Uterus (tissue), 4 donors: ENCODE data around the gene CLDND2. TPM values are rescaled to one million over a fixed set of nuclear protein-coding genes. Genes with fewer than 3 reads are reported as not detected.
"Not testable (repeated sequence)": the region's sequence is repeated elsewhere in the genome, so short reads cannot be mapped to it uniquely, and the experiment has no call there.

Source experiments
- DNase-seq, 2 donors: peaks; one replicate each; pipeline ENCODE4 v3.0.0-alpha.2; 2019 to 2020
- H3K27ac ChIP-seq, 2 donors: fragments of 200-600 bp; sonication (generic); 1 replicate in 1 of 2; 2 replicates in 1 of 2; pipeline ENCODE4 v1.5.1; 2016 to 2018
- H3K27me3 ChIP-seq, 2 donors: fragments of 200-600 bp; sonication (generic); one replicate each; pipeline ENCODE4 v1.5.1; 2018 to 2019; ENCODE audit warnings: control low read depth in 1 of 2
- H3K36me3 ChIP-seq, 2 donors: fragments of 200-600 bp; sonication (generic); one replicate each; pipeline ENCODE4 v1.5.1; 2019; ENCODE audit warnings: control low read depth in 1 of 2
- H3K4me1 ChIP-seq, 2 donors: fragments of 200-600 bp; sonication (generic); one replicate each; pipeline ENCODE4 v1.5.1; 2018 to 2019; ENCODE audit warnings: control low read depth in 1 of 2
- H3K4me3 ChIP-seq, 2 donors: fragments of 200-600 bp; sonication (generic); 1 replicate in 1 of 2; 2 replicates in 1 of 2; pipeline ENCODE4 v1.5.1; 2018 to 2019; ENCODE audit warnings: mild to moderate bottlenecking in 1 of 2
- H3K9me3 ChIP-seq, 2 donors: fragments of 200-600 bp; sonication (generic); one replicate each; pipeline ENCODE4 v1.5.1; 2019; ENCODE audit warnings: control low read depth in 1 of 2
- POLR2A ChIP-seq, 2 donors: fragments of 450-650 bp; IDR thresholded peaks; one replicate each; pipeline ENCODE4 v1.6.1; 2016; ENCODE audit warnings: antibody characterized with exemption in 2 of 2, mild to moderate bottlenecking in 1 of 2, moderate library complexity in 1 of 2
- intact Hi-C: fragments of 100-400 bp; cut with DNase I; formaldehyde crosslinking; loops from one replicate; pipeline ENCODE4 v1.15.1; 2023; ENCODE audit warnings: low total_unique reads
- total RNA-seq, 4 donors: library from RNA; depleted of rRNA in 3 of 4; stranded (reverse); fragments of >200 nt in 3 of 4; gene quantifications; one replicate each; pipeline versions ENCODE4 v1.1.0 to v1.2.4, GENCODE V29; 2014 to 2023
- TF ChIP-seq, protein P1 (sequence below), 4 experiments: fragments of 200-600 bp in 2 of 4; fragments of 450-650 bp in 2 of 4; sonication (generic) in 2 of 4; IDR thresholded peaks; one replicate each; pipeline ENCODE4 v1.5.1; 2016 to 2019; ENCODE audit warnings: antibody characterized with exemption in 4 of 4, mild to moderate bottlenecking in 2 of 4, moderate library complexity in 1 of 4
- donor health status: DM: yes; HTN: yes; CAD: no.

Gene CLDND2
- 1 to 10 TPM in 1 of 4 donors, not detected in 3; 1.2 TPM for total RNA-seq

- intact Hi-C loops, result no loop called here
- H3K4me3 ChIP-seq, result peak within 1 kb of the TSS; percentile 77 to 81
- H3K36me3 ChIP-seq, result no peaks in the 10 kb centered on the region
- no peaks in the 10 kb centered on the region for H3K27me3 ChIP-seq
- H3K9me3 ChIP-seq, result no peaks in the 10 kb centered on the region
- H3K27ac ChIP-seq, result peak within 1 kb of the TSS; percentile 67 to 77
- H3K4me1 ChIP-seq, result no peaks in the 10 kb centered on the region
- no peak for TF ChIP-seq POLR2A (IDR thresholded peaks at IDR 0.05)
- TF ChIP-seq, protein P1, sequence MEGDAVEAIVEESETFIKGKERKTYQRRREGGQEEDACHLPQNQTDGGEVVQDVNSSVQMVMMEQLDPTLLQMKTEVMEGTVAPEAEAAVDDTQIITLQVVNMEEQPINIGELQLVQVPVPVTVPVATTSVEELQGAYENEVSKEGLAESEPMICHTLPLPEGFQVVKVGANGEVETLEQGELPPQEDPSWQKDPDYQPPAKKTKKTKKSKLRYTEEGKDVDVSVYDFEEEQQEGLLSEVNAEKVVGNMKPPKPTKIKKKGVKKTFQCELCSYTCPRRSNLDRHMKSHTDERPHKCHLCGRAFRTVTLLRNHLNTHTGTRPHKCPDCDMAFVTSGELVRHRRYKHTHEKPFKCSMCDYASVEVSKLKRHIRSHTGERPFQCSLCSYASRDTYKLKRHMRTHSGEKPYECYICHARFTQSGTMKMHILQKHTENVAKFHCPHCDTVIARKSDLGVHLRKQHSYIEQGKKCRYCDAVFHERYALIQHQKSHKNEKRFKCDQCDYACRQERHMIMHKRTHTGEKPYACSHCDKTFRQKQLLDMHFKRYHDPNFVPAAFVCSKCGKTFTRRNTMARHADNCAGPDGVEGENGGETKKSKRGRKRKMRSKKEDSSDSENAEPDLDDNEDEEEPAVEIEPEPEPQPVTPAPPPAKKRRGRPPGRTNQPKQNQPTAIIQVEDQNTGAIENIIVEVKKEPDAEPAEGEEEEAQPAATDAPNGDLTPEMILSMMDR (IDR thresholded peaks at IDR 0.05), result no peak
- no peak for DNase-seq
Observed at GRCh38 chr19:51368366-51369282, at the start of gene CLDND2. TSS of gene CLDND2 (minus strand) at chr19:51369003. CDS start at chr19:51368577, 426 bp downstream.

GRCh38 chr19:51417810-51418157 lies 49.0 kb upstream of the CLDND2 start:
- TF ChIP-seq, protein P1 (IDR thresholded peaks at IDR 0.05), result no peak
- no peak for TF ChIP-seq POLR2A (IDR thresholded peaks at IDR 0.05)
- Histone ChIP-seq H3K9me3 (no peaks in the 10 kb centered on the region), H3K4me1 (no peaks in the 10 kb centered on the region), H3K4me3 (no peak overlapping the region), H3K27me3 (no peaks in the 10 kb centered on the region), H3K27ac (no peak overlapping the region), H3K36me3 (no peaks in the 10 kb centered on the region)
- DNase-seq, result no peak
- intact Hi-C loops, result no loop called here

- H3K27ac ChIP-seq, result no peak within 1 kb of the TSS
- H3K9me3 ChIP-seq, result no peaks in the 10 kb centered on the region
Observed at GRCh38 chr19:51417107-51417809, 48.5 kb upstream of the CLDND2 start, which contains the start of gene SIGLEC10. TSS of gene SIGLEC10 (minus strand) at chr19:51417642. CDS start at chr19:51417581, 61 bp downstream.

DNA sequence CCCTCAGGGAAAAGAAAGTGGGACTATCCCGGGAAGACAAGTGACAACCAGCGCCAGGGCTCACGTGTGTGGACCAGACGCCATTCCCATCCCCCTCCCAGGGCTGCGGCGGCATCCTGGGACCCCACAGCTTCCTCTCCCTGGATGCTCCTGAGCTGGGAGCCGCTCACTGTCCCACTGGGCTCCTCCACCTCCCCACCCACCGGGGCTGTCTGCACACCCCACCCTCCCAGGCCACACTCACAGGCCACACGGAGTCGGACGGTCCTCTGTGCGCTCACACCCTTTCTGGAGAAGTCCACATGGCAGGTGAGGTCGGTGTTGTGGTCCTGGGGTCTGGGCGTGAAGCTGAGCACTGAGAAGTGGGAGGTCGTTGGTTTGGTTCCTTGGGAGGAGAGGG lies 47.6 kb upstream of the CLDND2 start:
- H3K4me3 ChIP-seq, H3K36me3 ChIP-seq, H3K9me3 ChIP-seq, H3K4me1 ChIP-seq, DNase-seq, H3K27me3 ChIP-seq, intact Hi-C loops, H3K27ac ChIP-seq: not testable (repeated sequence)

More at GRCh38 chr19:51417107-51417809, 48.5 kb upstream of the CLDND2 start, which contains the start of gene SIGLEC10:
- H3K36me3 ChIP-seq, result no peaks in the 10 kb centered on the region
- no peak for DNase-seq
- no peak within 1 kb of the TSS for H3K4me3 ChIP-seq
- no peaks in the 10 kb centered on the region for H3K27me3 ChIP-seq
- H3K4me1 ChIP-seq, result no peaks in the 10 kb centered on the region
- TF ChIP-seq, protein P1 (IDR thresholded peaks at IDR 0.05), result no peak
- TF ChIP-seq POLR2A (IDR thresholded peaks at IDR 0.05), result no peak
- intact Hi-C loops, result no loop called here

DNA sequence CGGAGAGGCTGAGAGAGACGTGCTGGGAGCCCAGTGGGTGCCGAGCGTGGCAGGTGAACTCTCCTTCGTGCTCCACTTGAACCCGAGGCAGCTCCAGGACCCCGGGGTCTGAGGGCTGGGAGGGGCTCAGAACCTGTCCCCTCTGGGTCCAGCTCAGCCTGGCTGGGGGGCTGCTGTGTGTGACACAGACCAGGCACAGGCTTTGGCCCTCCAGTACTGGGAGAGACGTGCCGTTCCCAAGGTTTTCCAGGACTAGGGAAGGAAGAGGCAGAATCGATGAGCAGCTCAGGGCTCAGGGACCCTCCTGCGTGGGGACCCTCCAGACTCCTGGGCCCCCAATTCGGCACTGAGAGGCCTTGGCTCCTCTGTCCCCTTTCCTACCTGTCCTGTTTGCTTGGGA lies 46.4 kb upstream of the CLDND2 start:
- no peaks in the 10 kb centered on the region for H3K27me3 ChIP-seq
- no peak overlapping the region for H3K27ac ChIP-seq
- no peaks in the 10 kb centered on the region for H3K4me1 ChIP-seq
- no peak for DNase-seq
- intact Hi-C loops, result no loop called here
- no peaks in the 10 kb centered on the region for H3K9me3 ChIP-seq
- H3K4me3 ChIP-seq, result no peak overlapping the region
- TF ChIP-seq, protein P1 (IDR thresholded peaks at IDR 0.05), result no peak
- no peak for TF ChIP-seq POLR2A (IDR thresholded peaks at IDR 0.05)
- H3K36me3 ChIP-seq, result no peaks in the 10 kb centered on the region
